GM10248 (cell line): Measurements from ENCODE around the gene LGI1.

ENCODE experiments used
- CTCF ChIA-PET: fragments of 300-600 bp; sonication (Branson Sonifier 250); formaldehyde crosslinking; extraction: SDS; loops from one replicate; lab custom pipeline; 2021; ENCODE audit warnings: antibody characterized with exemption; lab: Yijun Ruan, JAX
- POLR2A ChIA-PET: fragments of 350-650 bp; sonication (Branson Sonifier 250); formaldehyde crosslinking; extraction: SDS; loops from one replicate; lab custom pipeline; 2020; ENCODE audit warnings: antibody characterized with exemption; lab: Yijun Ruan, JAX
- DNase-seq: peaks from one replicate; pipeline ENCODE4 v3.0.0; 2012; ENCODE audit errors: extremely low spot score
- CTCF ChIP-seq: IDR thresholded peaks from 2 replicates; pipeline ENCODE4 v1.5.1; 2012; ENCODE audit warnings: mild to moderate bottlenecking, low read depth; ENCODE audit errors: extremely low read depth, missing control alignments, control extremely low read depth

LGI1 gene

GRCh38 chr10:93844979-93845626 is 87.4 kb downstream of the LGI1 start:
- ChIA-PET POLR2A (no interaction called here), CTCF (interaction anchor here (1.6 kb wide), 1 partner anchor 26 kb away, joined by 3 read pairs; no protein-coding TSS in a partner anchor)
- DNase-seq, result no peak
- TF ChIP-seq CTCF, result no peak
